Measurements from ENCODE around the gene AGO3.

- TF ChIP-seq ZNF816 (CRISPR knock-in tag; IDR thresholded peaks at IDR 0.05; ENCODE audit: borderline replicate concordance) (no peak), EP300 (IDR thresholded peaks at IDR 0.05; ENCODE audit: low read depth in 2 of 2, low read length in 2 of 2) (no peak), EP300 (CRISPR knock-in tag; IDR thresholded peaks at IDR 0.05; ENCODE audit: borderline replicate concordance) (no peak), NR2F6 (IDR thresholded peaks at IDR 0.05) (no peak), NR2F6 (CRISPR knock-in tag; IDR thresholded peaks at IDR 0.05) (no peak)
Measured at GRCh38 chr1:36118447-36119204, 187.7 kb downstream of the AGO3 start.
